ENCODE measurements around the gene SLC39A1. TPM values are rescaled to one million over a fixed set of nuclear protein-coding genes. Genes with fewer than 3 reads are reported as not detected.
"Not testable (repeated sequence)": the region's sequence is repeated elsewhere in the genome, so short reads cannot be mapped to it uniquely, and the experiment has no call there.

Gene SLC39A1
- polyA plus RNA-seq, 1 donor from 2014 or later = 35.2 TPM

GRCh38 chr1:153985341-153985912, 22.1 kb upstream of the SLC39A1 start:
- Histone ChIP-seq H4K20me1 (ENCODE audit: insufficient read depth) (no peaks in the 10 kb centered on the region), H2AFZ (ENCODE audit: low read depth, low read length) (no peak overlapping the region), H3K27ac (ENCODE audit: low read length) (no peak overlapping the region), H3K4me3 (ENCODE audit: low read length) (no peak overlapping the region), H3K79me2 (replicated peaks; ENCODE audit: insufficient read depth, low read length) (no peaks in the 10 kb centered on the region), H3K4me2 (ENCODE audit: low read length) (no peak overlapping the region), H3K9ac (ENCODE audit: low read length) (no peak overlapping the region), H3K27me3 (ENCODE audit: insufficient read depth, low read depth, low read length) (no peaks in the 10 kb centered on the region), H3K9me3 (ENCODE audit: low read length) (no peaks in the 10 kb centered on the region), H3K9me2 (ENCODE audit: insufficient read depth, low read length) (no peaks in the 10 kb centered on the region), H3K36me3 (ENCODE audit: insufficient read depth, low read length) (no peaks in the 10 kb centered on the region), H3F3A (ENCODE audit: insufficient read depth, low read length, poor library complexity, severe bottlenecking) (no peaks in the 10 kb centered on the region)
- TF ChIP-seq EZH2 (IDR thresholded peaks at IDR 0.05; ENCODE audit: borderline replicate concordance, insufficient read depth, low read length, poor library complexity, severe bottlenecking) = no peak
- TF ChIP-seq MXI1 (conservative IDR thresholded peaks at IDR 0.05; ENCODE audit: poor library complexity, severe bottlenecking) = no peak
- TF ChIP-seq POLR2AphosphoS5 (IDR thresholded peaks at IDR 0.05) = no peak
- TF ChIP-seq SMC3 (conservative IDR thresholded peaks at IDR 0.05; ENCODE audit: poor library complexity) = no peak
- TF ChIP-seq EP300 (conservative IDR thresholded peaks at IDR 0.05; ENCODE audit: poor library complexity, severe bottlenecking) = no peak
- TF ChIP-seq CTCF (IDR thresholded peaks at IDR 0.05; ENCODE audit: poor library complexity, severe bottlenecking) = no peak

DNA sequence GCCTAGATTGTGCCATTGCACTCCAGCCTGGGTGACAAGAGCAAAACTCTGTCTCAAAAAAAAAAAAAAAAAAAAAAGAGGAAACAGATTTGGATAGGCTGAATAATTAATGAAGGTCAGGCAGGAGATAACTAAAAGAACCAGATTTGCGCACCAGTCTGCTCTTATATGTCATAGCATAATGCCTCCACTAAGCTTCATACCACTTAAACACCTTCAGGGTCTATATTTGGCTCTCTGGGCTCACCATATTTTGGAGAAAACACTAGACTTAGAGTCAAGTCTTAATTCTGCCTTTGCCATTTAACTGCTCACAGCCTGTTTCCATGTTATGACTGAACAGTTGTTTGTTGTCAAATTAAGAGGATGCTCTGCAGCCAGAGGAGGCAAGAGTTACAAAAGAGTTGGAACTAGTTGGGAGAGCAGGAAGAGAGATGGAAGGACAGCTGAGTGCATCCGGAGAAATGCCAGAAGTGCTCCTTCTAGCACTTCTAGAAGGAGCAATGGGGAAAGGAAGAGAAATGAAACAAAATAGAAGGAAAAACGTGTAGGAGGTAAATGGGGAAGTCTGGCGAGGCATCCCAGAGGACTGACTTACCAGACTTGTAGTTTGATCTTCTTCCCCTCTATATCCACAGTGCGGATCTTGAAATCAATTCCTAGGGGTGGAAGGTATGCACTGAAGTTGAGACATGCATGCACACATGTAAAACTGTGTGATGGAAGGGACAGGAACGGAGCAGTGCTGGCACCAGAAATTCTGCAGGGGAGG, 21.0 kb upstream of the SLC39A1 start:
- Histone ChIP-seq H3K9me3 (ENCODE audit: low read length) (no peaks in the 10 kb centered on the region), H3K27ac (ENCODE audit: low read length) (no peak overlapping the region), H3K27me3 (ENCODE audit: insufficient read depth, low read depth, low read length) (no peaks in the 10 kb centered on the region), H4K20me1 (ENCODE audit: insufficient read depth) (no peaks in the 10 kb centered on the region), H3K79me2 (replicated peaks; ENCODE audit: insufficient read depth, low read length) (no peaks in the 10 kb centered on the region), H3K9me2 (ENCODE audit: insufficient read depth, low read length) (no peaks in the 10 kb centered on the region), H3K36me3 (ENCODE audit: insufficient read depth, low read length) (no peaks in the 10 kb centered on the region), H3F3A (ENCODE audit: insufficient read depth, low read length, poor library complexity, severe bottlenecking) (no peaks in the 10 kb centered on the region), H3K4me3 (ENCODE audit: low read length) (no peak overlapping the region), H3K4me2 (ENCODE audit: low read length) (no peak overlapping the region), H2AFZ (ENCODE audit: low read depth, low read length) (no peak overlapping the region), H3K9ac (ENCODE audit: low read length) (no peak overlapping the region)
- no peak for TF ChIP-seq EP300 (conservative IDR thresholded peaks at IDR 0.05; ENCODE audit: poor library complexity, severe bottlenecking)
- no peak for TF ChIP-seq MXI1 (conservative IDR thresholded peaks at IDR 0.05; ENCODE audit: poor library complexity, severe bottlenecking)

GRCh38 chr1:153981735-153982134, 18.4 kb upstream of the SLC39A1 start:
- H3K9ac ChIP-seq (ENCODE audit: low read length); H3K9me2 ChIP-seq (ENCODE audit: insufficient read depth, low read length); H4K20me1 ChIP-seq (ENCODE audit: insufficient read depth); H3K27ac ChIP-seq (ENCODE audit: low read length); H3K36me3 ChIP-seq (ENCODE audit: insufficient read depth, low read length); H2AFZ ChIP-seq (ENCODE audit: low read depth, low read length); H3K79me2 ChIP-seq (replicated peaks; ENCODE audit: insufficient read depth, low read length); H3K9me3 ChIP-seq (ENCODE audit: low read length); H3K4me2 ChIP-seq (ENCODE audit: low read length); H3F3A ChIP-seq (ENCODE audit: insufficient read depth, low read length, poor library complexity, severe bottlenecking); H3K4me3 ChIP-seq (ENCODE audit: low read length); H3K27me3 ChIP-seq (ENCODE audit: insufficient read depth, low read depth, low read length): not testable (repeated sequence)

- Histone ChIP-seq H3K4me3 (ENCODE audit: low read length) (peak overlapping the region; percentile 100), H3K79me2 (replicated peaks; ENCODE audit: insufficient read depth, low read length) (peaks cover 11% of the 10 kb centered on the region)
- H3K4me2 ChIP-seq (ENCODE audit: low read length); H3K27ac ChIP-seq (ENCODE audit: low read length); H3K9me3 ChIP-seq (ENCODE audit: low read length); H3K27me3 ChIP-seq (ENCODE audit: insufficient read depth, low read depth, low read length); H3F3A ChIP-seq (ENCODE audit: insufficient read depth, low read length, poor library complexity, severe bottlenecking); H4K20me1 ChIP-seq (ENCODE audit: insufficient read depth); H3K9ac ChIP-seq (ENCODE audit: low read length); H3K9me2 ChIP-seq (ENCODE audit: insufficient read depth, low read length); H3K36me3 ChIP-seq (ENCODE audit: insufficient read depth, low read length); H2AFZ ChIP-seq (ENCODE audit: low read depth, low read length): not testable (repeated sequence)
Observed at GRCh38 chr1:153979091-153979490, 15.8 kb upstream of the SLC39A1 start.

Measured in neural cell (in vitro differentiated cells).